Measurements from ENCODE around the gene CHRNA3.

The CHRNA3 gene

DNA sequence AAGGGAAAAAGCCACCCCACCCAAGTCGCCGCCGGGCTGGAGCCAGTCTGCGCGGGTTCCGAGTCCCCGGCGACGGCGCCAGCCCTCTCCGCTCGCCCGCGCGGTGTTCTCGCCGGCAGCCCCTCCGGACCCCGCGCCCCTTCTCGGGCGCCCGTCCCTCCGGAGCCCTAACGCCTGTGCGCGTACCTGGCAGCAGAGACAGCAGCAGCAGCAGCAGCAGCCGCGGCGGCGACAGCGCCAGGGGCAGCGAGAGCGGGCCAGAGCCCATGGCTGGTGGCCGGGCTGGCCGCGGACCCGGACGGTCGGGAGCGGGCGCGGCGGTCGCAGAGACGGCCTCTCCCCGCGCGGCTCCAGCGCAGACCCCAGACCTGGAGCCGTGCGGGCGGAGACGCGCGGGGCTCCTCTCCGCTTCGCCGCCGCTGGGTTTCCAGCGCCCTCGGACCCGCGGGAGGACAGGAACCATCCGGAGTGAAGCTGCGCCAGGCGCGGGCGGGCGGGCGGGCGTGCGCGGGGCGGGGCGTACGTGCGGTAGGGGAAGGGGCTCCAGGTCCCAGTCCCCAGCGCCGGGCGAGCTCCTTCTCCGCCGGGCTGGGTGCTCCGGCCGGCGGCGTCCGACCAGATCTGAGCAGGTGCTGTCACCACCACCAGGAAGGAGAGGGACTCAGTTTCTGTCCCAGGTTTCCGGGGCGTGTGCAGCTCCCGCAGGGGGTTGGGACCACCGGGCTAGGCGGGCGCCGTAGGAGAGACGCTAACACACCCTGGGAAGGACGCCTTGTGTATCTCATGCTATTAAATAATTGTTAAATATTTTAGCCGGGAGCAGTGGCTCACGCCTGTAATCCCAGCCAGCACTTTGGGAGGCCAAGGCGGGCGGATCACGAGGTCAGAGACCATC lies at the start of gene CHRNA3:
Gene CHRNA3 (minus strand): TSS at position 470 of the 895 bp plus-strand sequence. CDS start 202 bp downstream, at position 268.
- no peak for DNase-seq (ENCODE audit: low spot score)

GRCh38 chr15:78668987-78669386 lies 48.2 kb upstream of the CHRNA3 start:
- no peak for DNase-seq (ENCODE audit: low spot score)

- no peak for DNase-seq (ENCODE audit: low spot score)
These were observed 46.9 kb upstream of the CHRNA3 start for GRCh38 chr15:78667578-78668236.

DNA sequence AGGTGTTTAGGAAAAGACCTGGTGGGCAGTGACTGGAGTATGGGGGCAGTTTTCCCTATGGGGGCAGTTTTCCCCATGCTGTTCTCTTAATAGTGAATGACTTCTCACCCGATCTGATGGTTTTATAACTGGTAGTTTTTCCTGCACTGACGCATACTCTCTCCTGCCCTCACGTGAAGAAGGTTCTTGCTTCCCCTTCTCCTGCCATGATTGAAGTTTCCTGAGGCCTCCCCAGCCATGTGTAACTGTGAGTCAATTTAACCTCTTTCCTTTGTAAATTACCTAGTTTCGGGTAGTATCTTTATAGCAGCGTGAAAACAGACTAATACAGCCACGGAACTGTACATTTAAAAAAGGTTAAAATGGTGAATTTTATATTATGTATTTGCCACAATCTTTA lies 45.2 kb upstream of the CHRNA3 start:
- DNase-seq (ENCODE audit: low spot score) = no peak

GRCh38 chr15:78663703-78664102 lies 42.9 kb upstream of the CHRNA3 start:
- no peak for DNase-seq (ENCODE audit: low spot score)

DNA sequence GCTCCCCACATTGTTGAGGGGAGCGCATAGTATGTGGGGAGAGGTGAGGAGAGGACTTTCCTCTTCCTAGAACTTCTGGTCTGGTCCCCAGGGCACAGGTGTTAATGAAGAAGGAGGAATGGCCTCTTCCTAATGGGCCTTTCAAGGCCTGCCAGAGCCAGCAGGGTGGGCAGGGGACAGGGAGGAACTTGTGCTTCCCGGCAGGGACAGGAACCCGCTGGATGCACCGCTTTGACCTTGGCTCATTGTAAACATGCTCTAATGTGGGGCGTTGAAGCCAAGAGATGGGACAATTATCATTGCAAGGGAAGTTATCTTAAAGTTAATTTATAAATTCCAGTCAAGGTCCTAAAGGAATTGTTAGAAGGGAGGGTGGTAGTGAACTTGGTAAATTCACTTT lies 41.2 kb upstream of the CHRNA3 start:
- no peak for DNase-seq (ENCODE audit: low spot score)

DNA sequence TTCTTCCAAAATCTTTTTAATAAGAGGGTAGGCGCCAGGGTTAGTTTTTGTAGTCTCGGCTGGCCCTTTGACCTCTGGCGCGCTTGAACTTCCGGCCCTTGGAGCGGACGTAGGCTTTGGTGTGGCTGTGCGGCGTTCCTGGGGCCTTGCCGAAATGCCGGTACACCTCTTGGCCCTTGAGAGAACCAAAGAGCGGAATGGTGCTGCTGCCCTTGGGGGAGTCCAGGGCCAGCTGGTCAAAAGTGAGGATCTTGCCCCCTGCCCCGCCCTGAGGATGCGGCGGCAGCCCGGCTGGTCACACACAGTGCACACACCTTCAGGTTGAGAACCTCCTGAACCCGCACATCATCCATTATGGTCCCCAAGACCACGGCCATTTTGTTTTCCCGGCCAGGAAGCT lies 40.2 kb upstream of the CHRNA3 start:
- DNase-seq (ENCODE audit: low spot score) = no peak

DNA sequence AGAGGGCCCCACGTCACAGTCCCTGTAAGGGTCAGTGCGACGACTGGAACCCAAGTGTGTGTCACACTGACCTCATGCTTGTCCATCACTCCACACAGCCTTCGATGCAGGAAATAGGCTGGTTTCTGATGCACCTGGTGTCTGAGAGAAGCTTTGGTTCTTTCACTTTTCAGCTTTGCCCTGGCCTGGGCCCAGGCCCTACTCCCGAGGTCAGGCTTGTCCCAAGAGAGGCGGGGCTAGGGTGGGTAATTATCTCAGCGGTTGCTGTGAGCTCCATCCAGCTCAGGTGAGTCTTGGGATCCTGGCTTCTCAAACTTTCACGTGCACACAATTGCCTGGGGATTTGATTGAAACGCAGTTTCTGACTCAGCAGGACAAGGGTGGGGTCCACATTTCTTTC lies 39.8 kb upstream of the CHRNA3 start:
- no peak for DNase-seq (ENCODE audit: low spot score)

DNA sequence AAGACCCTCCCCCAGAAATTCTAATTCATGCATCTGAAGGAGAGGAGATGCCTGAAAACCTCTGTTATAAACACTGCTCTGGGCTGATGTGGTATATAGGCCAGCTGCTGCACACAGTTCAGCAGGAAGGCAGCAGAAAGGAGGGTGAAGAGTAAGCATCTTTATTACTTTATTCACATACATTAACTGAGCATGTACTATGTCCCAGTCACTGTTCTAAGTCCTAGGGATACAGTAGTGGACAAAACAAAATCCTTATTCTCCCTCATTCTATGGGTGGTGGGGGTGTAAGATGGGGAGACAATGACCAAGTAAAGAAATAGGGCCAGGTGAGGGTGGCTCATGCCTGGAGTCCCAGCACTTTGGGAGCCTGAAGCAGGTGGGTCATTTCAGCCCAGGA lies 38.0 kb upstream of the CHRNA3 start:
- DNase-seq (ENCODE audit: low spot score) = no peak

- no peak for DNase-seq (ENCODE audit: low spot score)
These were observed 33.5 kb upstream of the CHRNA3 start for GRCh38 chr15:78654272-78654671.

DNA sequence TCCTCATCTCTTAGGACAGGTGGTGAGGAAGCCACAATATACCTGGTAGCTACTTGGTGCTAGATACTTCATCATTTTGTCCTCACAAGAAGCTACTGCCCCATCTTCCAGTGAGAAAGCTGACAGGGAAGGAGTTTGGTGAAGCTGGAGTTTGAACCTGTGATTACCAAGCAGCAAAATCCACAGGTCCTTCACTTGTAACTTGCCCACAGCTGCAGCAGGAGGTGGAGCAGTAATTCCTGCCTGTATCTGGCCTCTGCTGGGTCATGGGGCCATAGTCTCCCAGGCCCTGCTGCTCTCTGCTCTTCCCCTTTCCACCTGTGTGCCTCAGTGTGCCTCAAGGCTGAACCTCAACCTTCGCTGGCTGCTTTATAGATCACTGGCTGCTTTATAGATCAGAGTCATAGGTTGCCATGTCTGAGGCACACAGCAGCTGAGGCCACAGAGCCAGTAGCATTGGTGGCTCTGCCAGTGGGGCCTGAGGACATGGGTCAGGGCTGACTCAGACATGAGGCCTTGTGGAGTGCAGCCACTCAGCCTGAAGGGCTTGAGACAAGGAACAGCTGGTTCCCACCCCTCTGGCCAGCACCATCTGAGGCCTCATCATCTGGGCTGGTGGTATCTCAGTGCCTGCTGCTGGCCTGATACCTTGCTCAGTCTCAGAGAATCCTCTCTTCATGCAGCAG lies 31.3 kb upstream of the CHRNA3 start:
- no peak for DNase-seq (ENCODE audit: low spot score)

- no peak for DNase-seq (ENCODE audit: low spot score)
These were observed 30.2 kb upstream of the CHRNA3 start for GRCh38 chr15:78651007-78651406.

DNA sequence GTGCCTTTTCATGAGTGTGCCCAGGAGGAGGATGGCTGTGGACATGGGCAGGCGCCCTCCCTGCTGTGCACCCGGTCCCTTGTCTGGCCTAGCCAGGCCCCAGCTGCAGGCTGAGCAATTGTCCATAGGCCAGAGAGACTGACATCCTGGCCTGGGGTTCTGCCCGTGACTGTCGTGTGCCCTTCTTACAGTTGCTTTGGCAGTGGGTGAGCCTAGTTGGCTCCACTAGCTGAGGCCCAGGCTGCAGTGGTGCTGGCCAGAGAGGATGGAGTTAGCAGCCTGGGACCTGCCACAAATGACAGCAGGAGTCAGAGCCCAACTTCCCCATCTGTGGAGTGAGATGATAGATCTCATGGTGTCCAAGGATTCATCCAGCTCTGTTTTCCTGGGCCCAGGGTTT lies 29.2 kb upstream of the CHRNA3 start:
- no peak for DNase-seq (ENCODE audit: low spot score)

- no peak for DNase-seq (ENCODE audit: low spot score)
These were observed 24.2 kb upstream of the CHRNA3 start for GRCh38 chr15:78645009-78645408.

DNA sequence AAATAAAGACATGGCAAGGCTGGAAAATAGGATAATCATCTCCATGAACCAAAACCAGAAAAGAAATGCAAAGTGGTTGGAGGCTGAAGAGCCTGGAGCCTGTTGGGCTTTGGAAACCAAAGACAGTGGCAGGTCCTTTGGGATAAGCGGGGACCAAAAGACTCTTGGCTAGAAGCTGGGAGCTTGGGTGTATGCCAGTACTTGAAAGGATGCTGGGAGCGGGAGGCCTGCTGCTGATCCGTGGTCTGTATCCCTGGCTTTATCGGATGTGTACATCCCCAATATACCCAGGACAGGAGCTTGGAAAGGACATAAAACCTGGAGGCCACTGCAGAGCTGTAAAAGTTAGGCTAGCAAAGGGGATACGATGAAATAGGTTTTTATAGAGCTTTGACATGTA lies 21.5 kb upstream of the CHRNA3 start:
- no peak for DNase-seq (ENCODE audit: low spot score)

DNA sequence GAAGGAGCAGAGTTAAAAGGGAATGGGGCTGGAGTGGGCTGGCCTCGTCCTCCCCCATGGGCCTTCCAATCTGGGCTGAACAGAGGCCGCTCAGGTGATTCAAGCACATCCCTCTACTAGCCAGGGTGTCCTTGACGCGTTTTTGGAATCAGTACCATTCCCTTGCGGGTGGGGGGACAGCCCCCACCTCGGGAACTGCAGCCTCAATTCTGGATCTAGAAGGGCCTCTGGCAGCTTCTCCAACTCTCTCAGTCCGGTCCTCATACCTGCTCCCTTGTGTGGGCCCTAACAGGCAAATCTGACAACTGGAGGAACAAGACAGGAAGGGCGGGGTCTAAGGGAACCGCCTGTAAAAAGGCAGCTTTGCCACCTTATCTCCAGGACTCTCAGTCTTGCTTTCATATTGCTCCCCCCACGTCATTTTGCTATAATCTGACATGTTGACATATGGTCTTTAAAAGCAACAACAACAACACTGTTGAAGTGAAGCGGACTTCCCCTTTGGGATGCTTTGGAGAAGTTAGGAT lies 21.0 kb upstream of the CHRNA3 start:
- DNase-seq (ENCODE audit: low spot score) = no peak

GRCh38 chr15:78641102-78641748 lies 20.4 kb upstream of the CHRNA3 start, which contains the start of gene CHRNB4:
CHRNB4 (minus strand) TSS chr15:78641210; CDS start chr15:78641133, 77 bp downstream.
- DNase-seq (ENCODE audit: low spot score) = no peak

GRCh38 chr15:78640527-78641101 lies 19.8 kb upstream of the CHRNA3 start:
- no peak for DNase-seq (ENCODE audit: low spot score)

DNA sequence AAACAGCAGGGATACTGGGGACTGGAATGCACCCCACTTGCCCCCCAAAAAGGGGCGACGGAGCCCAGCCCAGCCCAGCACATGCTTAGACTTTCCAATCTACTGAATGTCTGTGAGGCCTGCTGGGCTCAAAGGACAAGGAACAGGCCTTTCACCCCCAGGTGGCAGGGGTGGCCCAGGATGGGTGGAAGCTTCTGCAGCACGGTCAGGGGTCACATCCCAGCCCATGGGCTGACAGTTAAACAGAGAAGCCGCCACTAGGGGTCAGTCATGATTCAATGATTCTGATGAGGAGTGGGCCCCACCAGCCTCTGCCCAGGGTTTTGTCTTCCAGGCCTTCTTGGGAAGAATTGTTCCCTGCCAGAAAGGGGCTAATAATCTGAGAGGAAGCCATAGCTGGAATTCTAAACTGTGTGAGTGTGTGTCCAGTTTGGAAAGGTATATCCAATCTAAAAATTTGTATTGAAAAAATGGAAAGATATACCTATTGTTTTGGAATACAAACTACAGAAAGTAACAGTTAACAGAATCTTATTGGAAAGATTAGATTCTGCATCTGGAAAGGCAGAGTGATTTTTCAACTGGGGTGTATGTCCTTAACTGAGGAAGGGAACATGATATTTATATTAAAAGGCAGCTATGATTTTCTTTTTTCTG lies 18.0 kb upstream of the CHRNA3 start:
- peak; percentile 71 for DNase-seq (ENCODE audit: low spot score)

DNA sequence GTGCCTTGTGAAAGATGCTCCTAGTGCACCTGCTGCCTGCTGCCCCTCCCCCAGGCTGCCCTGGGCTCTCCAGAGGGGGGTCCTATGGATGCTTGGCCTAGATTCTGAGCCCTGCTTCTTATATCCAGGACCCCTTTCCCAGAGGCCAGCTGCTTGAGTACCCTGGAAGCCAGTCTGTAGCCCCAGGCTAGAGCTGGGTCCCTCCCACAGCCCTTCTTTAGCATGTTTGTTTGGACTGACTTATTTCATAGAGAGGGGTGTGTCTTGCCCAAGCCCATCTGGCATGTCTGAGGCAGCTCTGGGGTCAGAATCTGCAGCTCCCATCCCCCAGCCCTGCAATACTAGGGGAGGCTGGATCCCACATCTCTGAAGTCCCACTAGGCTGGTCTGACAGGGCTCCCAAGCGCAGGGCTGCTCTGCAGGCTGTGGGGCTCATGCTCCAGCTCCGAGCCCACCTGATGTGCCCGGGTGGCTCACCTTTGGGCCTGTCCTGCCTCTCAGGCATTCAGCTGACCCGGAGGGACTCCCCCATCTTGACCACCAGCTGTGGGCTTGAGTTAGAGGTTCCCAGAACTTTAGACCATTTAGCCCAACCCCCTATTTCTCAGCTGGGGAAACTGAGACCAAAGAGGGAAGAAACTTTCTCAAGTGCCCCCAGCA lies 17.1 kb upstream of the CHRNA3 start:
- no peak for DNase-seq (ENCODE audit: low spot score)

Data from AG08396 (cell line).